ENCODE data around the gene NTM. TPM values are rescaled to one million over a fixed set of nuclear protein-coding genes. Genes with fewer than 3 reads are reported as not detected.

NTM gene
- total RNA-seq, 1 experiment from 2014 or later, result not detected

GRCh38 chr11:131652231-131652630, 281.8 kb downstream of the NTM start:
- TF ChIP-seq ZFX (IDR thresholded peaks at IDR 0.05), result no peak
- no peak for TF ChIP-seq SP1 (IDR thresholded peaks at IDR 0.05; ENCODE audit: low read depth)
- no peak for TF ChIP-seq JUND (IDR thresholded peaks at IDR 0.05)
- TF ChIP-seq POLR2A (IDR thresholded peaks at IDR 0.05; ENCODE audit: borderline replicate concordance, extremely low read depth, insufficient read depth, insufficient read length), result no peak
- TF ChIP-seq CBX3 (IDR thresholded peaks at IDR 0.05; ENCODE audit: low read depth), result no peak
- no peak for TF ChIP-seq FOSL1 (IDR thresholded peaks at IDR 0.05; ENCODE audit: low read depth)
- no peak for TF ChIP-seq ELF1 (IDR thresholded peaks at IDR 0.05; ENCODE audit: borderline replicate concordance, low read depth)
- no peak for TF ChIP-seq SRF (IDR thresholded peaks at IDR 0.05; ENCODE audit: low read depth)
- TF ChIP-seq MAX (IDR thresholded peaks at IDR 0.05), result no peak
- no peak for TF ChIP-seq EZH2 (IDR thresholded peaks at IDR 0.05)
- ChIA-PET CTCF (no interaction called here), RAD21 (ENCODE audit: low non-redundant PET in 1 of 2, low total read pairs in 2 of 2, uncharacterized antibody in 2 of 2, unreplicated experiment in 2 of 2) (no interaction called here), POLR2A (no interaction called here)
- no peak for ATAC-seq
- no peak overlapping the region for H3K4me3 ChIP-seq (replicated peaks in 1 of 2; ENCODE audit: low read depth in 1 of 2, low read length in 2 of 2)
- no peak overlapping the region for H3K9ac ChIP-seq (ENCODE audit: low read length)
- H3K9me2 ChIP-seq (ENCODE audit: insufficient read depth), result no peaks in the 10 kb centered on the region
- no peaks in the 10 kb centered on the region for H3K4me1 ChIP-seq (ENCODE audit: control insufficient read depth in 1 of 2, insufficient read depth in 2 of 2, low read length in 2 of 2)
- no peaks in the 10 kb centered on the region; a peak in 1 of 4 replicates for H3K9me3 ChIP-seq (ENCODE audit: control insufficient read depth in 1 of 2, insufficient read depth in 1 of 2, low read depth in 1 of 2, low read length in 2 of 2)
- H4K20me1 ChIP-seq (ENCODE audit: insufficient read depth), result no peaks in the 10 kb centered on the region
- H2AFZ ChIP-seq (ENCODE audit: low read depth, low read length, poor library complexity, severe bottlenecking), result no peak overlapping the region
- BruUV-seq (replicated peaks), result no TSS peak
- DNase-seq (ENCODE audit: low read depth, low spot score), result no peak
- H3K27ac ChIP-seq (ENCODE audit: low read depth, low read length), result no peak overlapping the region
- H3K79me2 ChIP-seq (ENCODE audit: insufficient read depth, low read length), result no peaks in the 10 kb centered on the region
- H3K4me2 ChIP-seq (ENCODE audit: low read length), result no peak overlapping the region
- no peaks in the 10 kb centered on the region for H3K27me3 ChIP-seq (ENCODE audit: insufficient read depth, low read length)
- H3K36me3 ChIP-seq (ENCODE audit: control insufficient read depth in 1 of 2, insufficient read depth in 2 of 2, low read length in 2 of 2), result no peaks in the 10 kb centered on the region
- intact Hi-C loops (cut with micrococcal nuclease), result no loop called here

GRCh38 chr11:131653260-131653659, 282.8 kb downstream of the NTM start:
- no peaks in the 10 kb centered on the region for H3K27me3 ChIP-seq (ENCODE audit: insufficient read depth, low read length)
- H3K36me3 ChIP-seq (ENCODE audit: control insufficient read depth in 1 of 2, insufficient read depth in 2 of 2, low read length in 2 of 2), result no peaks in the 10 kb centered on the region
- no TSS peak for BruUV-seq (replicated peaks)
- no peak overlapping the region for H3K4me3 ChIP-seq (replicated peaks in 1 of 2; ENCODE audit: low read depth in 1 of 2, low read length in 2 of 2)
- no peak overlapping the region for H3K27ac ChIP-seq (ENCODE audit: low read depth, low read length)
- intact Hi-C loops (cut with micrococcal nuclease), result no loop called here
- no peaks in the 10 kb centered on the region for H3K9me2 ChIP-seq (ENCODE audit: insufficient read depth)
- no peak for DNase-seq (ENCODE audit: low read depth, low spot score)
- no peak overlapping the region for H3K4me2 ChIP-seq (ENCODE audit: low read length)
- H3K4me1 ChIP-seq (ENCODE audit: control insufficient read depth in 1 of 2, insufficient read depth in 2 of 2, low read length in 2 of 2), result no peaks in the 10 kb centered on the region
- ChIA-PET RAD21 (ENCODE audit: low non-redundant PET in 1 of 2, low total read pairs in 2 of 2, uncharacterized antibody in 2 of 2, unreplicated experiment in 2 of 2) (no interaction called here), CTCF (no interaction called here), POLR2A (no interaction called here)
- H2AFZ ChIP-seq (ENCODE audit: low read depth, low read length, poor library complexity, severe bottlenecking), result no peak overlapping the region
- H3K9me3 ChIP-seq (ENCODE audit: control insufficient read depth in 1 of 2, insufficient read depth in 1 of 2, low read depth in 1 of 2, low read length in 2 of 2), result no peaks in the 10 kb centered on the region; a peak in 1 of 4 replicates
- no peak overlapping the region for H3K9ac ChIP-seq (ENCODE audit: low read length)
- no peak for ATAC-seq
- no peaks in the 10 kb centered on the region for H4K20me1 ChIP-seq (ENCODE audit: insufficient read depth)
- TF ChIP-seq CEBPB (IDR thresholded peaks at IDR 0.05; ENCODE audit: low read depth) (no peak), EZH2phosphoT487 (IDR thresholded peaks at IDR 0.05; ENCODE audit: borderline replicate concordance) (no peak), SIN3A (IDR thresholded peaks at IDR 0.05; ENCODE audit: low read depth) (no peak), EZH2 (IDR thresholded peaks at IDR 0.05) (no peak), SP1 (IDR thresholded peaks at IDR 0.05; ENCODE audit: low read depth) (no peak), FOSL1 (IDR thresholded peaks at IDR 0.05; ENCODE audit: low read depth) (no peak), JUND (IDR thresholded peaks at IDR 0.05) (no peak), CBX3 (IDR thresholded peaks at IDR 0.05; ENCODE audit: low read depth) (no peak), SRF (IDR thresholded peaks at IDR 0.05; ENCODE audit: low read depth) (no peak), ZBTB33 (IDR thresholded peaks at IDR 0.05; ENCODE audit: extremely low read depth, insufficient replicate concordance, low read length) (no peak)
- no peaks in the 10 kb centered on the region for H3K79me2 ChIP-seq (ENCODE audit: insufficient read depth, low read length)

Data from HCT116 (cell line).